Pancreas (tissue), 10 donors: ENCODE results near the gene EXTL2. TPM values are rescaled to one million over a fixed set of nuclear protein-coding genes. Genes with fewer than 3 reads are reported as not detected.
"Not testable (repeated sequence)": the region's sequence is repeated elsewhere in the genome, so short reads cannot be mapped to it uniquely, and the experiment has no call there.

Experiments
- ATAC-seq, 4 donors: fragments of 200-7000 bp; cut with Tn5 transposase; one replicate each; pipeline versions ENCODE4 v1.8.0 to v1.9.1; 2020; ENCODE audit warnings: mild to moderate bottlenecking in 4 of 4, moderate library complexity in 4 of 4
- DNase-seq, 6 donors: peaks; one replicate each; pipeline ENCODE4 v3.0.0-alpha.2; 2020
- FAIRE-seq: peaks from 2 replicates; lab custom pipeline; 2012; peaks lifted over from hg19 to GRCh38; lab: Jason Lieb, UNC
- H3K27ac ChIP-seq, 4 donors: fragments of 200-600 bp; sonication (generic); 1 replicate in 3 of 4; 2 replicates in 1 of 4; pipeline versions ENCODE4 v1.5.0 to v1.8.0; 2020
- H3K27me3 ChIP-seq, 4 donors: fragments of 200-600 bp; one replicate each; pipeline ENCODE4 v1.8.0; 2021
- H3K36me3 ChIP-seq, 3 donors: fragments of 200-600 bp; sonication (generic) in 1 of 3; one replicate each; pipeline versions ENCODE4 v1.5.0 to v1.8.0; 2020 to 2021
- H3K4me1 ChIP-seq, 3 donors: fragments of 200-600 bp; one replicate each; pipeline ENCODE4 v1.8.0; 2021
- H3K4me3 ChIP-seq, 4 donors: fragments of 200-600 bp; sonication (generic) in 2 of 4; one replicate each; pipeline versions ENCODE4 v1.5.0 to v1.8.0; 2020 to 2021
- H3K9me3 ChIP-seq, 4 donors: fragments of 200-600 bp; one replicate each; pipeline ENCODE4 v1.8.0; 2021
- CTCF ChIP-seq, 4 donors: fragments of 200-600 bp; sonication (generic) in 3 of 4; IDR thresholded peaks; one replicate each; pipeline versions ENCODE4 v1.5.0 to v1.8.0; 2021; ENCODE audit warnings: antibody characterized with exemption in 4 of 4
- WGBS, 2 donors: extraction: QIAGEN DNeasy Blood & Tissue Kit; methylation state at CpG; one replicate each; pipeline ENCODE4 v1.1.7; 2013; 5-methylcytosine and 5-hydroxymethylcytosine counted together
- intact Hi-C, 3 donors: fragments of 100-400 bp; cut with DNase I; formaldehyde crosslinking; loops; one replicate each; pipeline versions ENCODE4 v1.11.1 to v1.14.2; 2022
- polyA plus RNA-seq, 2 donors: library from polyadenylated mRNA; stranded (reverse); fragments of 200-250 nt; gene quantifications; one replicate each; pipeline ENCODE4 v1.2.3, GENCODE V29; 2013
- total RNA-seq, 6 donors: library from RNA; stranded (reverse); fragmentation: NEBNext Ultra II Directional in 4 of 6; extraction: Animal tissue kit (Norgen Biotek cat#: 25700) in 4 of 6; gene quantifications; one replicate each; pipeline versions ENCODE4 v1.2.1 to v1.2.4, GENCODE V29; 2021 to 2023
- donor health status: healthy with polysubstance abuse.
- donor health status: DM: no; HTN: no; CAD: no; lungs with moderate emphysema.
- donor health status: DM: no; HTN: no; CAD: no.
- donor health status: control.
- donor health status: control.
- donor health status: Bipolar disorder and iron deficiency.
- donor health status: DM: yes; HTN: yes; CAD: no.
- donor health status: DM: no; HTN: no; CAD: no.
- donor health status: DM: no; HTN: no; CAD: no.
- donor health status: DM: yes; HTN: yes; CAD: no.

The EXTL2 gene
- total and polyA plus RNA-seq, 8 donors: 3.6 to 8.8 (median 6.2) TPM

- FAIRE-seq (peak; percentile 32), ATAC-seq (peak in 3 of 4 donors; percentile 77 to 80 (median 79)), DNase-seq (no peak)
- H3K27ac ChIP-seq: no peak overlapping the region
- no peaks in the 10 kb centered on the region for H3K36me3 ChIP-seq
- no peaks in the 10 kb centered on the region for H3K9me3 ChIP-seq
- intact Hi-C loops: loop anchor here in 2 of 3 donors (5.0 to 10.0 kb wide), 3 partner anchors 261 to 1061 kb away; no protein-coding TSS in a partner anchor
- H3K27me3 ChIP-seq: no peaks in the 10 kb centered on the region
- peak in 3 of 4 donors; percentile 35 to 48 (median 36) for TF ChIP-seq CTCF (IDR thresholded peaks at IDR 0.05)
- 15 to 23% methylated on average over 5 of the region's 5 CpGs for WGBS, 2 donors
- H3K4me3 ChIP-seq: no peak overlapping the region
- no peaks in the 10 kb centered on the region for H3K4me1 ChIP-seq
Measured at GRCh38 chr1:100866041-100866900, 28.4 kb downstream of the EXTL2 start.

- DNase-seq (no peak), FAIRE-seq (no peak), ATAC-seq (no peak)
- Histone ChIP-seq H3K27ac (no peak overlapping the region), H3K27me3 (no peaks in the 10 kb centered on the region), H3K9me3 (no peaks in the 10 kb centered on the region), H3K36me3 (no peaks in the 10 kb centered on the region), H3K4me1 (no peaks in the 10 kb centered on the region), H3K4me3 (no peak overlapping the region)
- TF ChIP-seq CTCF (IDR thresholded peaks at IDR 0.05): no peak
- 66 to 81% methylated on average over 2 of the region's 2 CpGs for WGBS, 2 donors
- intact Hi-C loops: loop anchor here in 2 of 3 donors (5.0 to 10.0 kb wide), 3 partner anchors 255 to 1058 kb away; no protein-coding TSS in a partner anchor
Measured at GRCh38 chr1:100862591-100862990, 32.1 kb downstream of the EXTL2 start.

- H3K27me3 ChIP-seq: no peaks in the 10 kb centered on the region
- intact Hi-C loops: loop anchor here in 2 of 3 donors (5.0 to 10.0 kb wide), 3 partner anchors 254 to 1057 kb away; no protein-coding TSS in a partner anchor
- no peak overlapping the region for H3K27ac ChIP-seq
- no peak for TF ChIP-seq CTCF (IDR thresholded peaks at IDR 0.05)
- FAIRE-seq (no peak), ATAC-seq (no peak), DNase-seq (no peak)
- H3K4me3 ChIP-seq: no peak overlapping the region
- WGBS, 2 donors: 76 to 83% methylated on average over 1 of the region's 1 CpG
- H3K9me3 ChIP-seq: no peaks in the 10 kb centered on the region
- H3K4me1 ChIP-seq: no peaks in the 10 kb centered on the region
- H3K36me3 ChIP-seq: no peaks in the 10 kb centered on the region
Measured at GRCh38 chr1:100861379-100861778, 33.3 kb downstream of the EXTL2 start.

- intact Hi-C loops: loop anchor here in 2 of 3 donors (5.0 to 10.0 kb wide), 3 partner anchors 253 to 1056 kb away; no protein-coding TSS in a partner anchor
- no peaks in the 10 kb centered on the region for H3K9me3 ChIP-seq
- FAIRE-seq: no peak
Measured at GRCh38 chr1:100860397-100860991, 34.1 kb downstream of the EXTL2 start.

GRCh38 chr1:100855116-100855515, 39.5 kb downstream of the EXTL2 start:
- H3K4me1 ChIP-seq, H3K36me3 ChIP-seq, H3K27me3 ChIP-seq, H3K4me3 ChIP-seq, H3K27ac ChIP-seq, intact Hi-C loops, FAIRE-seq, DNase-seq, ATAC-seq, H3K9me3 ChIP-seq: not testable (repeated sequence)

More at GRCh38 chr1:100860397-100860991, 34.1 kb downstream of the EXTL2 start:
- Histone ChIP-seq H3K4me3 (no peak overlapping the region), H3K36me3 (no peaks in the 10 kb centered on the region), H3K27me3 (no peaks in the 10 kb centered on the region), H3K4me1 (no peaks in the 10 kb centered on the region), H3K27ac (no peak overlapping the region)
- 53 to 65% methylated on average over 3 of the region's 3 CpGs for WGBS, 2 donors
- no peak for DNase-seq
- TF ChIP-seq CTCF (IDR thresholded peaks at IDR 0.05): no peak
- no peak for ATAC-seq
